Neural progenitor cell (in vitro differentiated cells): ENCODE measurements around the gene TPP2. TPM values are rescaled to one million over a fixed set of nuclear protein-coding genes. Genes with fewer than 3 reads are reported as not detected.
A peak's percentile ranks its signal among the peaks of the same experiment; 100 is the strongest.

Experiments used
- DNase-seq: peaks from one replicate; pipeline ENCODE4 v3.0.0-alpha.2; 2016; ENCODE audit warnings: low spot score
- H2AFZ ChIP-seq: fragments of 200-600 bp; sonication (generic); replicated peaks from 2 replicates; pipeline ENCODE4 v1.6.1; 2016; ENCODE audit warnings: antibody characterized with exemption
- H3F3A ChIP-seq: fragments of 200-600 bp; sonication (generic); 2 replicates; pipeline ENCODE4 v1.6.1; 2016; ENCODE audit warnings: antibody characterized with exemption, low read depth
- H3K27ac ChIP-seq: fragments of 200-600 bp; sonication (generic); 2 replicates; pipeline ENCODE4 v1.5.1; 2016; ENCODE audit warnings: mild to moderate bottlenecking
- H3K27me3 ChIP-seq: fragments of 200-600 bp; sonication (generic); 2 replicates; pipeline ENCODE4 v1.6.1; 2016; ENCODE audit warnings: mild to moderate bottlenecking, moderate library complexity
- H3K36me3 ChIP-seq: fragments of 200-600 bp; sonication (generic); 2 replicates; pipeline ENCODE4 v1.5.1; 2016
- H3K4me1 ChIP-seq: fragments of 200-600 bp; sonication (generic); 2 replicates; pipeline ENCODE4 v1.6.1; 2016; ENCODE audit warnings: mixed run types
- H3K4me2 ChIP-seq: fragments of 200-600 bp; sonication (generic); 2 replicates; pipeline ENCODE4 v1.6.1; 2016
- H3K4me3 ChIP-seq: fragments of 200-600 bp; sonication (generic); 2 replicates; pipeline ENCODE4 v1.5.1; 2016
- H3K79me2 ChIP-seq: fragments of 200-600 bp; sonication (generic); 2 replicates; pipeline ENCODE4 v1.6.1; 2016; ENCODE audit warnings: low read depth
- H3K9ac ChIP-seq: fragments of 200-600 bp; sonication (generic); 2 replicates; pipeline ENCODE4 v1.6.1; 2016
- H3K9me3 ChIP-seq: fragments of 200-600 bp; sonication (generic); 2 replicates; pipeline ENCODE4 v1.5.1; 2016; ENCODE audit warnings: low read depth
- H4K20me1 ChIP-seq: fragments of 200-600 bp; sonication (generic); 2 replicates; pipeline ENCODE4 v1.6.1; 2016; ENCODE audit warnings: low read depth
- H3K27ac Mint-ChIP-seq: 3 replicates; pipeline ENCODE4 v1.8.0; 2021; ENCODE audit warnings: mixed read lengths
- H3K27me3 Mint-ChIP-seq: 2 replicates; pipeline ENCODE4 v1.8.0; 2022; ENCODE audit warnings: low read depth, mild to moderate bottlenecking, inconsistent platforms, moderate library complexity, mixed read lengths; ENCODE audit not compliant: insufficient read depth
- H3K36me3 Mint-ChIP-seq: 3 replicates; pipeline ENCODE4 v1.8.0; 2021; ENCODE audit warnings: mixed read lengths
- H3K4me1 Mint-ChIP-seq: 3 replicates; pipeline ENCODE4 v1.8.0; 2021; ENCODE audit warnings: mixed read lengths
- H3K4me3 Mint-ChIP-seq: 3 replicates; pipeline ENCODE4 v1.8.0; 2021; ENCODE audit warnings: mild to moderate bottlenecking, moderate library complexity, mixed read lengths
- H3K9me3 Mint-ChIP-seq: 3 replicates; pipeline ENCODE4 v1.8.0; 2020; ENCODE audit warnings: mixed read lengths
- EZH2 ChIP-seq: fragments of 200-600 bp; sonication (generic); IDR thresholded peaks from 2 replicates; pipeline ENCODE4 v1.6.1; 2017; ENCODE audit warnings: antibody characterized with exemption, mild to moderate bottlenecking, moderate library complexity
- EZH2phosphoT487 ChIP-seq: fragments of 200-600 bp; sonication (generic); IDR thresholded peaks from 2 replicates; pipeline ENCODE4 v1.6.1; 2017; ENCODE audit warnings: antibody characterized with exemption
- total RNA-seq: library from RNA; depleted of rRNA; stranded (reverse); fragments of >200 nt; gene quantifications from 2 replicates; pipeline ENCODE4 v1.2.3, GENCODE V29; 2015; ENCODE audit warnings: low replicate concordance
- TF ChIP-seq, protein P1 (sequence below): fragments of 200-600 bp; sonication (generic); IDR thresholded peaks from 2 replicates; pipeline ENCODE4 v1.5.1; 2017; ENCODE audit warnings: antibody characterized with exemption, mild to moderate bottlenecking

Gene TPP2
- total RNA-seq, 1 donor from 2014 or later: 137 TPM

DNA sequence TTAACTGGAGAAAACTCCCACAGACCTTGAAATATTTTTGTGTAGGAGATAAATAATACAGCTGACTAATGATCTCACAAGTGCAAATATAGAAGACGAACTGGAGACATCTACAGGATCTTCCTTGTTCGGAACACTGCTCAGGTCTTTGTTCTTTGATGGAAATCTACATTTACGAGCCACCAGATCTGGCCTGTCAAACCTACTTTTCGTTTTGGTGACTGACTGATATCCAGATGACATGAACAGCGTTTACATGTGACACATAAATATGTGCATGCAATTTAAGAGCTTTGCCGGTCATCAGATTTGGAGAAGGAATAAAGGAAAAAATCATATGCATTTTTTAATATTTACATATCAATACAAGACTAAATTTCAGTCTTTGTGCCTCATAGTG is 24.5 kb upstream of the TPP2 start:
- no peak overlapping the region for H3K4me2 ChIP-seq
- no peak overlapping the region for H3K9ac ChIP-seq
- no peaks in the 10 kb centered on the region for H3K27me3 Mint-ChIP-seq
- H3K4me3 ChIP-seq: no peak overlapping the region
- H4K20me1 ChIP-seq: no peaks in the 10 kb centered on the region
- H3K27me3 ChIP-seq: no peaks in the 10 kb centered on the region
- no peak overlapping the region for H3K27ac Mint-ChIP-seq
- no peaks in the 10 kb centered on the region for H3K36me3 ChIP-seq
- DNase-seq: no peak
- no peak overlapping the region for H3K27ac ChIP-seq
- H3K4me1 ChIP-seq: no peaks in the 10 kb centered on the region
- no peak overlapping the region for H3K4me3 Mint-ChIP-seq
- no peaks in the 10 kb centered on the region for H3K36me3 Mint-ChIP-seq
- H3K9me3 Mint-ChIP-seq: no peaks in the 10 kb centered on the region
- no peaks in the 10 kb centered on the region for H3K9me3 ChIP-seq
- no peak for TF ChIP-seq EZH2phosphoT487
- TF ChIP-seq, protein P1, sequence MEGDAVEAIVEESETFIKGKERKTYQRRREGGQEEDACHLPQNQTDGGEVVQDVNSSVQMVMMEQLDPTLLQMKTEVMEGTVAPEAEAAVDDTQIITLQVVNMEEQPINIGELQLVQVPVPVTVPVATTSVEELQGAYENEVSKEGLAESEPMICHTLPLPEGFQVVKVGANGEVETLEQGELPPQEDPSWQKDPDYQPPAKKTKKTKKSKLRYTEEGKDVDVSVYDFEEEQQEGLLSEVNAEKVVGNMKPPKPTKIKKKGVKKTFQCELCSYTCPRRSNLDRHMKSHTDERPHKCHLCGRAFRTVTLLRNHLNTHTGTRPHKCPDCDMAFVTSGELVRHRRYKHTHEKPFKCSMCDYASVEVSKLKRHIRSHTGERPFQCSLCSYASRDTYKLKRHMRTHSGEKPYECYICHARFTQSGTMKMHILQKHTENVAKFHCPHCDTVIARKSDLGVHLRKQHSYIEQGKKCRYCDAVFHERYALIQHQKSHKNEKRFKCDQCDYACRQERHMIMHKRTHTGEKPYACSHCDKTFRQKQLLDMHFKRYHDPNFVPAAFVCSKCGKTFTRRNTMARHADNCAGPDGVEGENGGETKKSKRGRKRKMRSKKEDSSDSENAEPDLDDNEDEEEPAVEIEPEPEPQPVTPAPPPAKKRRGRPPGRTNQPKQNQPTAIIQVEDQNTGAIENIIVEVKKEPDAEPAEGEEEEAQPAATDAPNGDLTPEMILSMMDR: no peak
- TF ChIP-seq EZH2: no peak
- no peak overlapping the region for H2AFZ ChIP-seq
- no peaks in the 10 kb centered on the region for H3K4me1 Mint-ChIP-seq
- no peaks in the 10 kb centered on the region for H3K79me2 ChIP-seq
- no peaks in the 10 kb centered on the region for H3F3A ChIP-seq

DNA sequence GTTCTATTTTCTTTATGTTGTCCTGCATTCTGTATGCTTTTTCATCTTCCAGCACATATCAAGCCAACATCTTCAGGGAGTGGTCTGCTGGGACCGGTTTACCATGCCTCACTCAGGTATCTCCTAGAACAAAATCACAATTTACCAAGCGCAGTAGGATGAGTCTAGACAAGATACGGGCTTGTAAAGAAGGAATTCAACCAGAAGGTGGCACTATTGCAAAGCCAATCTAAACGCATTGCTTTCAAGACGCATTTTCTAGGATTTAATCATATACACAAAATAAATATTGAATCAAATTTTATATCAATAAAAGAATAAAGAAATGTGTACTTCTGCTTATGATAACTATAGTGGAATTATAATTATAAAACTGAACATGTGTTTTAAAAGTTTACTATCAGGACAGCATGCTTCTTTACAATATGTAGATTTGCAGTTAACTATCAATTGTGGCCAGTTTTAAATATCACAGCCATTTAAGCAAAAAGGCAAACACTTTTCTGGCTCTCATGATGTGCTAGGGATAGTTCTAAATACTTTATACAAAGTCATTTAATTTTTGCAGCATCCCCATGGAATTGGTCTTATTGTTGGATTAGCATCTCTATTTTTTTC is 16.1 kb upstream of the TPP2 start:
- no peak overlapping the region for H3K4me3 ChIP-seq
- H3F3A ChIP-seq: no peaks in the 10 kb centered on the region
- H3K4me2 ChIP-seq: no peak overlapping the region
- TF ChIP-seq EZH2phosphoT487 (no peak), EZH2 (no peak)
- TF ChIP-seq, protein P1: peak; percentile 88
- Mint-ChIP-seq H3K4me3 (no peak overlapping the region), H3K36me3 (no peaks in the 10 kb centered on the region), H3K9me3 (no peaks in the 10 kb centered on the region), H3K27ac (no peak overlapping the region), H3K4me1 (peaks cover 5% of the 10 kb centered on the region), H3K27me3 (no peaks in the 10 kb centered on the region)
- peak; percentile 73 for DNase-seq
- no peaks in the 10 kb centered on the region for H3K4me1 ChIP-seq
- peak overlapping the region; percentile 37 for H2AFZ ChIP-seq
- H3K9ac ChIP-seq: no peak overlapping the region
- no peaks in the 10 kb centered on the region for H4K20me1 ChIP-seq
- H3K79me2 ChIP-seq: no peaks in the 10 kb centered on the region
- no peaks in the 10 kb centered on the region for H3K36me3 ChIP-seq
- H3K9me3 ChIP-seq: no peaks in the 10 kb centered on the region
- peaks cover 11% of the 10 kb centered on the region for H3K27me3 ChIP-seq
- H3K27ac ChIP-seq: no peak overlapping the region

DNA sequence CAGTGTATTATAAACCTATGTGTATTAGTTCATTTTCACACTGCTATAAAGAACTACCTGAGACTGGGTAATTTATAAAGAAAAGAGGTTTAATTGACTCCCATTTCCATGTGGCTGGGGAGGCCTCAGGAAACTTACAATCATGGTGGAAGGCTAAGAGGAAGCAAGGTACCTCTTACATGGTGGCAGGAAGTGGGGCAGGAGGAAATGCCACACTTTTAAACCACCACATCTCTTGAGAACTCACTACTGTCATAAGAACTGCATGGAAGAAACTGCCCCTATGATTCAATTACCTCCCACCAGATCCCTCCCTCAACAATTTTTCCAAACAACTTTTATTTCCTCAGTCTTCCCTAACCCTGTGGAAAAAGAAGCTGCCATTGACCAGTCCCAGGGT is 14.5 kb upstream of the TPP2 start:
- H3K79me2 ChIP-seq: no peaks in the 10 kb centered on the region
- H3K27me3 ChIP-seq: peaks cover 11% of the 10 kb centered on the region
- no peak overlapping the region for H3K4me3 ChIP-seq
- H3K4me2 ChIP-seq: no peak overlapping the region
- no peaks in the 10 kb centered on the region for H3K9me3 ChIP-seq
- no peaks in the 10 kb centered on the region for H3K27me3 Mint-ChIP-seq
- DNase-seq: no peak
- H3K4me1 ChIP-seq: no peaks in the 10 kb centered on the region
- H3F3A ChIP-seq: no peaks in the 10 kb centered on the region
- TF ChIP-seq EZH2 (no peak), EZH2phosphoT487 (no peak)
- TF ChIP-seq, protein P1: no peak
- no peak overlapping the region for H3K27ac ChIP-seq
- no peak overlapping the region for H2AFZ ChIP-seq
- H3K27ac Mint-ChIP-seq: no peak overlapping the region
- no peaks in the 10 kb centered on the region for H3K36me3 ChIP-seq
- no peak overlapping the region for H3K4me3 Mint-ChIP-seq
- H4K20me1 ChIP-seq: no peaks in the 10 kb centered on the region
- no peaks in the 10 kb centered on the region for H3K36me3 Mint-ChIP-seq
- no peaks in the 10 kb centered on the region for H3K9me3 Mint-ChIP-seq
- H3K4me1 Mint-ChIP-seq: peaks cover 5% of the 10 kb centered on the region
- H3K9ac ChIP-seq: no peak overlapping the region
